Kidney (tissue), 14 donors: Measurements from ENCODE around the gene NUMBL. TPM values are rescaled to one million over a fixed set of nuclear protein-coding genes. Genes with fewer than 3 reads are reported as not detected.

Experiments used
- DNase-seq, 5 donors: peaks; one replicate each; pipeline ENCODE4 v3.0.0-alpha.2; 2013 to 2020
- FAIRE-seq: peaks from 2 replicates; lab custom pipeline; 2012; peaks lifted over from hg19 to GRCh38; lab: Jason Lieb, UNC
- H3K27ac ChIP-seq, 2 donors: one replicate each; pipeline ENCODE4 v1.7.0; 2013; ENCODE audit warnings: low read depth in 2 of 2, low read length in 2 of 2, inconsistent platforms in 1 of 2
- H3K27me3 ChIP-seq: one replicate; pipeline ENCODE4 v1.7.1; 2013; ENCODE audit warnings: low read length, inconsistent platforms; ENCODE audit not compliant: control insufficient read depth, insufficient read depth
- H3K36me3 ChIP-seq, 3 donors: one replicate each; pipeline versions ENCODE4 v1.7.0 to v1.7.1; 2013; ENCODE audit warnings: low read length in 3 of 3, control low read depth in 1 of 3, inconsistent platforms in 1 of 3; ENCODE audit not compliant: insufficient read depth in 3 of 3, control insufficient read depth in 2 of 3
- H3K4me1 ChIP-seq, 3 donors: one replicate each; pipeline versions ENCODE4 v1.7.0 to v1.7.1; 2013; ENCODE audit warnings: low read length in 3 of 3, inconsistent platforms in 1 of 3, low read depth in 1 of 3; ENCODE audit not compliant: control insufficient read depth in 2 of 3, insufficient read depth in 2 of 3
- H3K4me3 ChIP-seq, 3 donors: one replicate each; pipeline versions ENCODE4 v1.7.0 to v1.8.1; 2013; ENCODE audit warnings: low read length in 3 of 3, control low read depth in 1 of 3, inconsistent platforms in 1 of 3
- H3K9ac ChIP-seq, 3 donors: one replicate each; pipeline versions ENCODE4 v1.7.0 to v1.7.1; 2013; ENCODE audit warnings: low read length in 3 of 3, control low read depth in 1 of 3, inconsistent platforms in 1 of 3
- H3K9me3 ChIP-seq, 3 donors: one replicate each; pipeline versions ENCODE4 v1.7.0 to v1.7.1; 2013; ENCODE audit warnings: low read length in 3 of 3, control low read depth in 1 of 3, inconsistent platforms in 1 of 3; ENCODE audit not compliant: control insufficient read depth in 2 of 3, insufficient read depth in 1 of 3
- intact Hi-C: fragments of 100-400 bp; cut with DNase I; formaldehyde crosslinking; loops from one replicate; pipeline ENCODE4 v1.11.1; 2022
- polyA plus RNA-seq: library from polyadenylated mRNA; stranded (reverse); fragments of 350-450 nt; fragmentation: Illumina TruSeq; extraction: RNeasy Lipid Tissue Mini Kit (QIAGEN cat#74804); gene quantifications from one replicate; pipeline ENCODE4 v1.2.3, GENCODE V29; 2014; ENCODE audit warnings: low read depth, low replicate concordance; ENCODE audit not compliant: insufficient read depth
- total RNA-seq: library from RNA; stranded (reverse); fragmentation: NEBNext Ultra II Directional; extraction: Animal tissue kit (Norgen Biotek cat#: 25700); gene quantifications from one replicate; pipeline ENCODE4 v1.2.1, GENCODE V29; 2021
- TF ChIP-seq, protein P1 (sequence below): IDR thresholded peaks from 3 replicates; pipeline ENCODE4 v1.5.1; 2012; ENCODE audit warnings: mild to moderate bottlenecking, moderate library complexity, borderline replicate concordance; ENCODE audit not compliant: insufficient read depth; ENCODE audit errors: extremely low read depth
- donor health status: control.
- donor health status: control.
- donor health status: control.
- donor health status: control.
- donor health status: control.
- donor health status: DM: yes; HTN: yes; CAD: no.
- donor health status: Normal renal cell carcinoma (clear cell type).

NUMBL gene
- total and polyA plus RNA-seq, 2 donors from 2014 or later = 3.3 to 24.3 TPM

- Histone ChIP-seq H3K9me3 (no peaks in the 10 kb centered on the region), H3K27ac (no peak overlapping the region), H3K36me3 (peaks cover 6 to 16% (median 15%) of the 10 kb centered on the region in 3 donors), H3K4me1 (no peaks in the 10 kb centered on the region), H3K27me3 (no peaks in the 10 kb centered on the region), H3K4me3 (no peak overlapping the region), H3K9ac (no peak overlapping the region)
- intact Hi-C loops = no loop called here
- FAIRE-seq = no peak
- no peak for DNase-seq
- TF ChIP-seq, protein P1, sequence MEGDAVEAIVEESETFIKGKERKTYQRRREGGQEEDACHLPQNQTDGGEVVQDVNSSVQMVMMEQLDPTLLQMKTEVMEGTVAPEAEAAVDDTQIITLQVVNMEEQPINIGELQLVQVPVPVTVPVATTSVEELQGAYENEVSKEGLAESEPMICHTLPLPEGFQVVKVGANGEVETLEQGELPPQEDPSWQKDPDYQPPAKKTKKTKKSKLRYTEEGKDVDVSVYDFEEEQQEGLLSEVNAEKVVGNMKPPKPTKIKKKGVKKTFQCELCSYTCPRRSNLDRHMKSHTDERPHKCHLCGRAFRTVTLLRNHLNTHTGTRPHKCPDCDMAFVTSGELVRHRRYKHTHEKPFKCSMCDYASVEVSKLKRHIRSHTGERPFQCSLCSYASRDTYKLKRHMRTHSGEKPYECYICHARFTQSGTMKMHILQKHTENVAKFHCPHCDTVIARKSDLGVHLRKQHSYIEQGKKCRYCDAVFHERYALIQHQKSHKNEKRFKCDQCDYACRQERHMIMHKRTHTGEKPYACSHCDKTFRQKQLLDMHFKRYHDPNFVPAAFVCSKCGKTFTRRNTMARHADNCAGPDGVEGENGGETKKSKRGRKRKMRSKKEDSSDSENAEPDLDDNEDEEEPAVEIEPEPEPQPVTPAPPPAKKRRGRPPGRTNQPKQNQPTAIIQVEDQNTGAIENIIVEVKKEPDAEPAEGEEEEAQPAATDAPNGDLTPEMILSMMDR = no peak
Measured at GRCh38 chr19:40705950-40706619, 15.6 kb upstream of the NUMBL start.

DNA sequence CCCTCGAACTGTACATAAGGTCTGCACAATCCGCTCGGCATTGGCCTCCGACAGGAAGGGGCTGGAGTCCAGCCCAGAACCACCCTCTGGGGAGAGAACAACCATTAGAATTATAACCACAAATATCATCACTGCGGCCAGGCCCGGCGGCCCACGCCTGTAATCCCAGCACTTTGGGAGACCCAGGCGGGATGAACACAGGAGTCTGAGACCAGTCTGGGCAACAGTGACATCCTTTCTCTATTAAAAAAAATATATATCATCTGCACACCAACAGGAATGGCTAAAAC, 14.9 kb upstream of the NUMBL start:
- no peaks in the 10 kb centered on the region for H3K27me3 ChIP-seq
- H3K9ac ChIP-seq = no peak overlapping the region
- DNase-seq (no peak), FAIRE-seq (no peak)
- intact Hi-C loops = no loop called here
- H3K4me1 ChIP-seq = no peaks in the 10 kb centered on the region
- no peak overlapping the region for H3K27ac ChIP-seq
- TF ChIP-seq, protein P1 = no peak
- peaks cover 6 to 15% (median 14%) of the 10 kb centered on the region in 3 donors for H3K36me3 ChIP-seq
- no peak overlapping the region for H3K4me3 ChIP-seq
- no peaks in the 10 kb centered on the region for H3K9me3 ChIP-seq

- H3K27me3 ChIP-seq = no peaks in the 10 kb centered on the region
- FAIRE-seq (no peak), DNase-seq (no peak)
- peaks cover 6 to 15% (median 14%) of the 10 kb centered on the region in 3 donors for H3K36me3 ChIP-seq
- TF ChIP-seq, protein P1 = no peak
- no peaks in the 10 kb centered on the region for H3K4me1 ChIP-seq
- intact Hi-C loops = no loop called here
- H3K9ac ChIP-seq = no peak overlapping the region
- no peaks in the 10 kb centered on the region for H3K9me3 ChIP-seq
- H3K4me3 ChIP-seq = no peak overlapping the region
- no peak overlapping the region for H3K27ac ChIP-seq
Measured at GRCh38 chr19:40704491-40705361, 14.3 kb upstream of the NUMBL start.
